Measurements from ENCODE around the gene WBP11. TPM values are rescaled to one million over a fixed set of nuclear protein-coding genes. Genes with fewer than 3 reads are reported as not detected.

WBP11 gene
- total RNA-seq (ENCODE audit: unreplicated experiment), result 54.6 TPM
- long read RNA-seq, full-length matches to known transcripts, result 10 of 15 reads
- long read RNA-seq, partial matches to known transcripts, result 5 of 15 reads
- long read RNA-seq, other reads (novel, unspliced or antisense), result 0 of 15 reads

GRCh38 chr12:14803011-14803829 lies at the start of gene WBP11, which contains the start of gene C12orf60:
TSS of gene WBP11 (minus strand) at chr12:14803478. CDS start at chr12:14801383, 2,095 bp downstream.
TSS of gene C12orf60 (plus strand) at chr12:14803670. CDS start at chr12:14822936, 19,266 bp downstream.
- H3K36me3 Mint-ChIP-seq (ENCODE audit: unreplicated experiment), result no peaks in the 10 kb centered on the region
- no peaks in the 10 kb centered on the region for H3K9me3 Mint-ChIP-seq (ENCODE audit: unreplicated experiment)
- H3K27ac Mint-ChIP-seq (ENCODE audit: unreplicated experiment), result no peak within 1 kb of the TSS
- TF ChIP-seq, protein P1, sequence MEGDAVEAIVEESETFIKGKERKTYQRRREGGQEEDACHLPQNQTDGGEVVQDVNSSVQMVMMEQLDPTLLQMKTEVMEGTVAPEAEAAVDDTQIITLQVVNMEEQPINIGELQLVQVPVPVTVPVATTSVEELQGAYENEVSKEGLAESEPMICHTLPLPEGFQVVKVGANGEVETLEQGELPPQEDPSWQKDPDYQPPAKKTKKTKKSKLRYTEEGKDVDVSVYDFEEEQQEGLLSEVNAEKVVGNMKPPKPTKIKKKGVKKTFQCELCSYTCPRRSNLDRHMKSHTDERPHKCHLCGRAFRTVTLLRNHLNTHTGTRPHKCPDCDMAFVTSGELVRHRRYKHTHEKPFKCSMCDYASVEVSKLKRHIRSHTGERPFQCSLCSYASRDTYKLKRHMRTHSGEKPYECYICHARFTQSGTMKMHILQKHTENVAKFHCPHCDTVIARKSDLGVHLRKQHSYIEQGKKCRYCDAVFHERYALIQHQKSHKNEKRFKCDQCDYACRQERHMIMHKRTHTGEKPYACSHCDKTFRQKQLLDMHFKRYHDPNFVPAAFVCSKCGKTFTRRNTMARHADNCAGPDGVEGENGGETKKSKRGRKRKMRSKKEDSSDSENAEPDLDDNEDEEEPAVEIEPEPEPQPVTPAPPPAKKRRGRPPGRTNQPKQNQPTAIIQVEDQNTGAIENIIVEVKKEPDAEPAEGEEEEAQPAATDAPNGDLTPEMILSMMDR (IDR thresholded peaks at IDR 0.05; ENCODE audit: partially characterized antibody, unreplicated experiment), result no peak
- peak; percentile 84 for DNase-seq
- peaks cover 1% of the 10 kb centered on the region for H3K27me3 Mint-ChIP-seq (ENCODE audit: unreplicated experiment)
- H3K4me1 Mint-ChIP-seq (ENCODE audit: low read depth, unreplicated experiment), result no peaks in the 10 kb centered on the region
- no peak within 1 kb of the TSS for H3K4me3 Mint-ChIP-seq (ENCODE audit: unreplicated experiment)

DNA sequence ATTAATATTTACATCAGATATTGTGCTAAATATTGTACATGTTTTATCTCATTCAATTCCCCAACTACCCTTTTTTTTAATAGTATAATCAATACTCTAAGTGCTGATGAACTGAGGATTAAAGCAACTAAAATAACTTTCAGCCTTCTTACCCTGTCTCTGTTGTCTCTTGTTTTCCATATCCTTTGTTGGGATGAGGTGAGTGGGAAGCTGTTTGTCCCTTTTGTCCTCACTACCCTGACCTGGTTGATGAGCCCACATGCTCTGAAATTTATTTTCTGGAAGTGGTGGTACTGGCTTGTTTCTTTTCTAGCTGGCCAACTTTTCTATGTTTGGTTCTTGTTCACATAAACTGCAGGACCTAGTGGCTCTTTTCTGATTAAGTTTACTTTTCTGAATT lies 49.6 kb upstream of the WBP11 start:
- Mint-ChIP-seq H3K36me3 (ENCODE audit: unreplicated experiment) (no peaks in the 10 kb centered on the region), H3K4me1 (ENCODE audit: low read depth, unreplicated experiment) (no peaks in the 10 kb centered on the region), H3K27me3 (ENCODE audit: unreplicated experiment) (no peaks in the 10 kb centered on the region), H3K4me3 (ENCODE audit: unreplicated experiment) (no peak overlapping the region), H3K27ac (ENCODE audit: unreplicated experiment) (no peak overlapping the region), H3K9me3 (ENCODE audit: unreplicated experiment) (no peaks in the 10 kb centered on the region)
- DNase-seq, result no peak
- TF ChIP-seq, protein P1 (IDR thresholded peaks at IDR 0.05; ENCODE audit: partially characterized antibody, unreplicated experiment), result no peak

DNA sequence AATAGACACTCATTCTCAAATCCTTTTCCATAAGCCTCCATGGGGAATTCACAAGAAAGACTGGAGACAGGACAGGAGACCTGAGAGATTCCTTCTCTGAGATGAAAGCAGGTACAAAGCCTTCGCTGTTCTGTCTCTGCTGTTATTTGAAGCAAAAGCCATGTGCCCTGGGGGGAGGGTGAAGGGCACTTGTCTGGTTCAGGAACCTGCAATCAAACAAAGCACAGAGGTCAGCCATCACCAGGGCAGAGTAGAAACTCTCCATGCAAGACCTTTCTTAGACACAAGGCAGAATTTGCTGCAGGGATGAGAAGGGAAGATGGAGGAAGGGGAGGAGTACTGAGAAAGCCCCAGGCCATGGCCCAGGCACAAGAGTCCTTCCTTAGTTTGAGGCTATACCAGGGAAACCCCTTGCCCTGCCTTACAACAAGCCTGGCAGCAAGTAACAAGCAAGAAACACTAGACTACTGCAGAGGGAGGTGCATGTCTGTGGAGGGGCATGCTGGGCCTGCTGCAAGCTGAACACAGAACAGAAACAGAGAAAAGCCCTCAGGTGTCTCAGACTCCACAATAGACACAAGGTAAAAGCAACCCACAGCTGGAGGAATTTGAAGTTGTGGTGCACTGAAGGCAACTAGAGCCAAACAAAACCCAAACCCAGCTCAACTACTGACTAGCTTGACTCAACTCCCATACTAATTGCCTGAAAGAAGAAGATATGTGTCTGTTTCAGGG lies 47.8 kb upstream of the WBP11 start:
- H3K9me3 Mint-ChIP-seq (ENCODE audit: unreplicated experiment), result no peaks in the 10 kb centered on the region
- no peak overlapping the region for H3K4me3 Mint-ChIP-seq (ENCODE audit: unreplicated experiment)
- no peak overlapping the region for H3K27ac Mint-ChIP-seq (ENCODE audit: unreplicated experiment)
- H3K36me3 Mint-ChIP-seq (ENCODE audit: unreplicated experiment), result no peaks in the 10 kb centered on the region
- no peak for DNase-seq
- TF ChIP-seq, protein P1 (IDR thresholded peaks at IDR 0.05; ENCODE audit: partially characterized antibody, unreplicated experiment), result no peak
- H3K4me1 Mint-ChIP-seq (ENCODE audit: low read depth, unreplicated experiment), result no peaks in the 10 kb centered on the region
- H3K27me3 Mint-ChIP-seq (ENCODE audit: unreplicated experiment), result no peaks in the 10 kb centered on the region

- TF ChIP-seq, protein P1 (IDR thresholded peaks at IDR 0.05; ENCODE audit: partially characterized antibody, unreplicated experiment), result no peak
- H3K4me1 Mint-ChIP-seq (ENCODE audit: low read depth, unreplicated experiment), result no peaks in the 10 kb centered on the region
- H3K36me3 Mint-ChIP-seq (ENCODE audit: unreplicated experiment), result no peaks in the 10 kb centered on the region
- no peaks in the 10 kb centered on the region for H3K27me3 Mint-ChIP-seq (ENCODE audit: unreplicated experiment)
- no peak for DNase-seq
- no peak overlapping the region for H3K27ac Mint-ChIP-seq (ENCODE audit: unreplicated experiment)
- H3K4me3 Mint-ChIP-seq (ENCODE audit: unreplicated experiment), result no peak overlapping the region
- no peaks in the 10 kb centered on the region for H3K9me3 Mint-ChIP-seq (ENCODE audit: unreplicated experiment)
Measured at GRCh38 chr12:14849661-14850060, 46.4 kb upstream of the WBP11 start.
